HG03520 (cell line): ENCODE results near the gene PILRA.
A peak's percentile ranks its signal among the peaks of the same experiment; 100 is the strongest.

Experiments used
- ATAC-seq: cut with Tn5 transposase; IDR thresholded peaks from one replicate; pipeline ENCODE4 v1.9.1; 2021; ENCODE audit warnings: mild to moderate bottlenecking, moderate library complexity; ENCODE audit not compliant: unreplicated experiment

Gene PILRA

DNA sequence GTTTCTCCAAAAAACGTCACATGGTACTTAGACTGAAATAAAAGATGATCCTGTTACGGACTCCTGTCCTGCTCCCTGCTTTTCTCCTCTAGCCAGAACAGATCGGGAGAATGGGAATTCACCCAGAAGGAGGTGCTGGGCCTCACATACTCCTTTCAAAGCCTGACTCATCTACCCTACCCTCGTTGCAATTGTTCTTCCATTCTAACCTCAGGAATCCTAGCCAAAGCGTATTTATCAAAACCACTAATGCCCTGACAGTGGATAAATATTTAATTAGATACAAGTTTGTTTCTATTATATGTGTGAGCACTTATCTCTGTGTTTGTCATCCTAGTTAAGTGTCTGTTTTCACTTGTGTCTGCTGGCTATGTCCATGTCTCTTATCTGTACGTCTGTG, 33.5 kb downstream of the PILRA start:
- no peak for ATAC-seq

GRCh38 chr7:100407285-100408180, 34.2 kb downstream of the PILRA start:
- ATAC-seq: no peak

- no peak for ATAC-seq
Measured at GRCh38 chr7:100411101-100411500, 37.8 kb downstream of the PILRA start.

GRCh38 chr7:100413346-100413745, 40.1 kb downstream of the PILRA start:
- ATAC-seq: no peak

DNA sequence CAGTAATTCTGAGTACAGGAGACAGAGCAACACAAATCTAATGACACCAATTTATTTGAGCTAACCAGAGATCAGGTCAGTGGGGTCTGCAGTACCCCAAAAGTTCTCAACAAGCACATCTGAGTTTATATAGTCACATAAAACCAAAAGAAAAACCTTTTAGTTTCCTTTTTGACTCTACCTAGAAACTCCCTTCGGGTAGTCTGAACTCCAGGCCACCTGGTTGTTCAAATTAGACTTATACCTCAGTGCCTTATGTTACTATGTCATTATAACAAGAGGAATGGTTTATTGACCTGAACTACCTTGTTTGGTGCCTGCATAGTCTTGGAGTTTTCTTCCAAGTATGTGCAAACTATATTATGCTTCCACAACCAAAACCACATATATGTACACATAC, 40.6 kb downstream of the PILRA start:
- no peak for ATAC-seq

- no peak for ATAC-seq
Measured at GRCh38 chr7:100415448-100415847, 42.2 kb downstream of the PILRA start.

DNA sequence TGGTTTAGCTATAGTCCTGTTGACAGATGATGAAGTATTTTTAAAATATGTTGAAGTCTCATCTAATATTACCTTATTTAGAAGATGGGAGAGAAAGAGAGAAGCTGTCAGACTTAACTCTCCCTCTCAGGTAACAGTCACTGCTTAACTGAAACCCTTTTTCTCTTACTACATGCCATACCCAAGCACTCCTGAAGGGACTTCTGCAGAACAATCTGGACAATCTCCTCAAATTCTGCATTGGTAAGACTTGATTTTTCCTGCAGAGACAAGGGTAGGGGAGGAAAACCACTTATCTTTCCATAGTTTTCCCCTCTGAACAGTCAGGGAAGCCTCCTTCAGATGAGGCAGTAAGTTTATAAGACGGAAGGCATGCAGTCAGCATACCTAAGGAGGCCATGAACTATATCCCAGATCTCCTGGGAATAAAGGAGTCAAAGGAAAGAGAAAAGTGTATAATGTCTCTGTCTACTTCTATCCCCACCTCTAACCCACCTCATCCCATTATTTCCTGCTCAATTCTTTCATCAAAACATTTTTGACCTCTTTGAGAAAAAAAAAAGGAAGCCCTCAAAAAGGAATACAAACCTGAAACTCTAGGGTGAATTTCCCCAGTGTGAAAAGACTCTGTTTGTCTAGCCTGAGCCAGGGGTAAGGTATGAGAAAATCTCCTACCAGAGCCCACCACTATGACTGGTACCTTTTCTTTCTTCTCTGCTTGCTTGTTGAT, 45.8 kb downstream of the PILRA start:
- no peak for ATAC-seq

- no peak for ATAC-seq
Measured at GRCh38 chr7:100419660-100420226, 46.5 kb downstream of the PILRA start.

- no peak for ATAC-seq
Measured at GRCh38 chr7:100423315-100423714, 50.0 kb downstream of the PILRA start.

- no peak for ATAC-seq
Measured at GRCh38 chr7:100425347-100425746, 52.1 kb downstream of the PILRA start.

GRCh38 chr7:100426516-100426915, 53.2 kb downstream of the PILRA start:
- ATAC-seq: no peak

GRCh38 chr7:100427762-100428198, 54.5 kb downstream of the PILRA start:
- ATAC-seq: no peak

- peak; percentile 39 for ATAC-seq
Measured at GRCh38 chr7:100428199-100428966, 55.1 kb downstream of the PILRA start, which contains the start of gene ZCWPW1. ZCWPW1 (minus strand) TSS chr7:100428703; CDS start chr7:100420649, 8,054 bp downstream.

GRCh38 chr7:100428967-100429636, 55.8 kb downstream of the PILRA start:
- ATAC-seq: peak; percentile 34

DNA sequence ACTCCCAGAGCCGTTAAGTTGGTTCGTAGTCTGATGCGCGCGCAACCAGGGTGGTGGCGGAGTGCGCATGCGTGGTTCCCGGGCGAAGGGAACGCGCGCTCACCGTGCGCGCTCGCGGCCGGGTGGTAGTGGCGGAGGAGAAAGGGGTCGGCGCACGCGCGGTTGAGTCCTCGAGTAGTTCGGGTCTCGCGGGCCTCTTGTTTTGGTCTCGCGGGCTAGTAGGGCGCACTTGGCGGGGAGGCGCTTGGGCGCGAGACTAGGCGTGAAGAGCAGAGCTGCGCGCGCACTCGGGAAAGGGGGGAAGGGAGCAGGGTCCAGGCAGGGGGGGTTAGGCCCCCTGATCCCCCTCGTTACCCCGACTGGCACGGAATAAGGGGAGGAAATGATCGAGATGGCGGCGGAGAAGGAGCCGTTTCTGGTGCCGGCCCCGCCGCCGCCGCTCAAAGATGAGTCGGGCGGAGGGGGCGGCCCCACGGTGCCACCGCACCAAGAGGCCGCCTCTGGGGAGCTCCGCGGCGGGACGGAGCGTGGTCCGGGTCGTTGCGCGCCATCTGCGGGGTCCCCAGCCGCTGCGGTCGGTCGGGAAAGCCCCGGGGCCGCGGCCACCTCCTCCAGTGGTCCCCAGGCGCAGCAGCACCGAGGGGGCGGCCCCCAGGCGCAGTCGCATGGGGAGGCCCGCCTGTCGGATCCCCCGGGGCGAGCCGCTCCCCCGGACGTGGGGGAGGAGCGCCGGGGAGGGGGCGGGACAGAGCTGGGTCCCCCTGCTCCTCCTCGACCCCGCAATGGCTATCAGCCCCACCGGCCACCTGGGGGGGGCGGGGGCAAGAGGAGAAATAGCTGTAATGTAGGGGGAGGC, 56.6 kb downstream of the PILRA start, which contains the start of gene MEPCE:
Gene MEPCE (plus strand): TSS at position 195 of the 856 bp plus-strand sequence. CDS start 188 bp downstream, at position 383.
- ATAC-seq: peak; percentile 32

DNA sequence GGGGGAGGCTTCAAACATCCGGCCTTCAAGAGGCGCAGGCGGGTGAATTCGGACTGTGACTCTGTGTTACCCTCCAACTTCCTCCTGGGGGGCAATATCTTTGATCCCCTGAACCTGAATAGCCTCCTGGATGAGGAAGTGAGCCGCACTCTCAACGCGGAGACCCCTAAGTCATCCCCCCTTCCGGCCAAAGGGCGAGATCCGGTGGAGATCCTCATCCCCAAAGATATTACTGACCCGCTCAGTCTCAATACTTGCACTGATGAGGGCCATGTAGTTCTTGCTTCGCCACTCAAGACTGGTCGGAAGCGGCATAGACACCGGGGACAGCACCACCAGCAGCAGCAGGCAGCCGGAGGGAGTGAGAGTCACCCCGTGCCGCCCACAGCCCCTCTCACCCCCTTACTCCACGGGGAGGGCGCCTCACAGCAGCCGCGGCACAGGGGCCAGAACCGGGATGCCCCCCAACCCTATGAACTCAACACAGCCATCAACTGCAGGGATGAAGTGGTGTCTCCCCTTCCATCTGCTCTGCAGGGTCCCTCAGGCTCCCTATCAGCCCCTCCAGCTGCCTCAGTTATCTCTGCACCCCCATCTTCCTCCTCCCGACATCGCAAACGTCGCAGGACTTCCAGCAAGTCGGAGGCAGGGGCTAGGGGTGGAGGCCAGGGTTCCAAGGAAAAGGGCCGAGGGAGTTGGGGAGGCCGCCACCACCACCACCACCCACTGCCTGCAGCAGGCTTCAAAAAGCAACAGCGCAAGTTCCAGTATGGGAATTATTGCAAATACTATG, 57.4 kb downstream of the PILRA start:
- ATAC-seq: no peak

GRCh38 chr7:100431286-100431735, 58.0 kb downstream of the PILRA start:
- ATAC-seq: no peak

DNA sequence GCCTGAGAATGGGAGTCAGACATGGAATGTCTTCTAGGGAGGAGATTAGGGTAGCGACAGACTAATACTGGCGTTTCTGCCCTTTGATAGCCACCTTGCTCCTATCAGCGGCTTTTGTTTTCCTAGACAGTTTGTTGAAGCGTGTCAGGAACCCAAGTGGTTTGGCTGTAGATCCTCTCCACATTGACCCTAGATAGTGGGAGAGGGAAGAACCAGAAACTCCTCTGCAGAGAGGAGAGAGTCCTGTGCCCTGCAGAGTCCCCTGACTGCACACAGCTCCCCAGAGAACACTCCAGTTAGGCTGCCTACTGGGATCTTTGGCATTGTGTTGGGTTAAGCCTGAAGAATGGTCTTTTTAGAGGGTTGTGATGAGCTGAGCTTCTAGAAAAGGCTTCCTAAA, 58.8 kb downstream of the PILRA start:
- no peak for ATAC-seq
